ENCODE results near the gene PVALEF. TPM values are rescaled to one million over a fixed set of nuclear protein-coding genes. Genes with fewer than 3 reads are reported as not detected.

PVALEF gene
- total and polyA plus RNA-seq, 2 of the 13 experiments (the other 11 are each of a cell fraction or from before 2014, with no cell fraction given), result 0.18 TPM

DNA sequence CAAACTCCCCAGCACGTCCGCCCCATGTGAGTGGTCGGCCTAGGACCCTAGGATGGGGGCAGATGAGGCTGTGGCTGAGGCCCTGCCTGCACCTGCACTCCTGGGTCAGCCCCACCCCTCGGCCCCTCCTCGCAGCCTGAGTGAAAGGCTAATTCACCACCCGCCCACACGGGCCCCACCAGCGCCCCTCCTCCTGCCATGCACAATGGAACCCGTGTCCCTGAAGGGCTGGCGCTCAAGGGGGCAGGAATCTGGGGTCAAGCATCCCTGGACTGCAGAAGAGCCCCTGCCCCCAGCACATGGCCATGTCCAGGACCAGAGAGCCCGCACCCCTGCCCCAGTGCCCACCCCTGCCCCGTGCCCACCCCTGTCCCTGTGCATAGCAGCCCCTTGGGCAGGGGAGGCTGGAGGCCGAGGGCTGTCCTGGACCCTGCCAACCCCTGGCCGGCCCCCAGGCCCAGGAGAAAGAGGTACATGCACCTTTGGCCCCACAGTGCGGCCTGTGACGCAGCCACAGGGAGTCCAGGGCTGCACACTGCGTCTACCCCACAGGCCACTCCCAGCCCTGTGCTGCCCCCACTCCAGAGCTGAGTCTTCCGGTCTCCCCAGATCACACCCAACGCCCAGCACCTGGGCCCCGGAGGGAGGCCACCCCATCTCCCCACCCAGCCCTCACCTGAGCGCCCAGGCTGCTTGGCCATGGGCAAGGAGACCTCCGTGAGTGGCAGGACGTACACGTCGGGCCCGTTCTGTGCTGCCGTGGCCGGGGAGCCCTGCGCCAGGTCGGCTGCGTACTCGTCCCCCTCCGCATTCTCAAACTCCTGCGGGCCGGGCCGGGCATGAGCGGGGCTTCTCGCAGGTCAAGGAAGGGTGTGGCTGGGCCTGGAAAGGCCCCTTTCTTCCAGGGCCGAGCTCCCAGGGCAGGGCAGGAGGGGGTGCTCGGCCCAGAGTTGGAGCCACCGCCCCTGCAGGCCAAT, 34.6 kb upstream of the PVALEF start (continued):
- TF ChIP-seq ZFYVE20 (CRISPR knock-in tag; IDR thresholded peaks at IDR 0.05; ENCODE audit: borderline replicate concordance, low read depth), result no peak
- peak; percentile 16 for TF ChIP-seq AGO1 (IDR thresholded peaks at IDR 0.05; ENCODE audit: low read depth, low read length, poor library complexity, severe bottlenecking)
- TF ChIP-seq, protein P1, sequence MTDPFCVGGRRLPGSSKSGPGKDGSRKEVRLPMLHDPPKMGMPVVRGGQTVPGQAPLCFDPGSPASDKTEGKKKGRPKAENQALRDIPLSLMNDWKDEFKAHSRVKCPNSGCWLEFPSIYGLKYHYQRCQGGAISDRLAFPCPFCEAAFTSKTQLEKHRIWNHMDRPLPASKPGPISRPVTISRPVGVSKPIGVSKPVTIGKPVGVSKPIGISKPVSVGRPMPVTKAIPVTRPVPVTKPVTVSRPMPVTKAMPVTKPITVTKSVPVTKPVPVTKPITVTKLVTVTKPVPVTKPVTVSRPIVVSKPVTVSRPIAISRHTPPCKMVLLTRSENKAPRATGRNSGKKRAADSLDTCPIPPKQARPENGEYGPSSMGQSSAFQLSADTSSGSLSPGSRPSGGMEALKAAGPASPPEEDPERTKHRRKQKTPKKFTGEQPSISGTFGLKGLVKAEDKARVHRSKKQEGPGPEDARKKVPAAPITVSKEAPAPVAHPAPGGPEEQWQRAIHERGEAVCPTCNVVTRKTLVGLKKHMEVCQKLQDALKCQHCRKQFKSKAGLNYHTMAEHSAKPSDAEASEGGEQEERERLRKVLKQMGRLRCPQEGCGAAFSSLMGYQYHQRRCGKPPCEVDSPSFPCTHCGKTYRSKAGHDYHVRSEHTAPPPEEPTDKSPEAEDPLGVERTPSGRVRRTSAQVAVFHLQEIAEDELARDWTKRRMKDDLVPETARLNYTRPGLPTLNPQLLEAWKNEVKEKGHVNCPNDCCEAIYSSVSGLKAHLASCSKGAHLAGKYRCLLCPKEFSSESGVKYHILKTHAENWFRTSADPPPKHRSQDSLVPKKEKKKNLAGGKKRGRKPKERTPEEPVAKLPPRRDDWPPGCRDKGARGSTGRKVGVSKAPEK (CRISPR knock-in tag; IDR thresholded peaks at IDR 0.05; ENCODE audit: borderline replicate concordance), result no peak
- TF ChIP-seq WIZ (CRISPR knock-in tag; IDR thresholded peaks at IDR 0.05), result no peak
- 0 out of 2 replicates have a peak, but pooled peaks have one; percentile 2 for TF ChIP-seq TAF1 (CRISPR knock-in tag; IDR thresholded peaks at IDR 0.05)
- TF ChIP-seq ZNF564 (CRISPR knock-in tag; IDR thresholded peaks at IDR 0.05), result 0 out of 2 replicates have a peak, but pooled peaks have one; percentile 26
- no peak for TF ChIP-seq ZNF20 (CRISPR knock-in tag; IDR thresholded peaks at IDR 0.05)
- TF ChIP-seq FIP1L1 (IDR thresholded peaks at IDR 0.05; ENCODE audit: borderline replicate concordance, insufficient read depth, low read depth, low read length), result no peak
- TF ChIP-seq ASH2L (IDR thresholded peaks at IDR 0.05; ENCODE audit: insufficient read length, low read depth, low read length), result no peak
- TF ChIP-seq CBX2 (IDR thresholded peaks at IDR 0.05; ENCODE audit: low read depth, low read length), result no peak
- TF ChIP-seq CBX2 (CRISPR knock-in tag; IDR thresholded peaks at IDR 0.05; ENCODE audit: low read depth), result no peak
- no peak for TF ChIP-seq TCF12 (IDR thresholded peaks at IDR 0.05)
- no peak for TF ChIP-seq TCF12 (CRISPR knock-in tag; IDR thresholded peaks at IDR 0.05)
- no peak; the same call in 1 of the 2 replicates for TF ChIP-seq HNF4A (CRISPR knock-in tag; IDR thresholded peaks at IDR 0.05)
- TF ChIP-seq YEATS4 (CRISPR knock-in tag; IDR thresholded peaks at IDR 0.05; ENCODE audit: borderline replicate concordance), result 0 out of 2 replicates have a peak, but pooled peaks have one; percentile 28
- TF ChIP-seq GATAD1 (CRISPR knock-in tag; IDR thresholded peaks at IDR 0.05), result no peak
- TF ChIP-seq NBN (conservative IDR thresholded peaks at IDR 0.05), result no peak
- no peak for TF ChIP-seq HIVEP1 (CRISPR knock-in tag; IDR thresholded peaks at IDR 0.05)
- no peak for TF ChIP-seq SIX4 (CRISPR knock-in tag; IDR thresholded peaks at IDR 0.05)
- TF ChIP-seq KDM5B (CRISPR knock-in tag; IDR thresholded peaks at IDR 0.05; ENCODE audit: borderline replicate concordance), result no peak; the same call in 1 of the 2 replicates
- TF ChIP-seq, protein P2, sequence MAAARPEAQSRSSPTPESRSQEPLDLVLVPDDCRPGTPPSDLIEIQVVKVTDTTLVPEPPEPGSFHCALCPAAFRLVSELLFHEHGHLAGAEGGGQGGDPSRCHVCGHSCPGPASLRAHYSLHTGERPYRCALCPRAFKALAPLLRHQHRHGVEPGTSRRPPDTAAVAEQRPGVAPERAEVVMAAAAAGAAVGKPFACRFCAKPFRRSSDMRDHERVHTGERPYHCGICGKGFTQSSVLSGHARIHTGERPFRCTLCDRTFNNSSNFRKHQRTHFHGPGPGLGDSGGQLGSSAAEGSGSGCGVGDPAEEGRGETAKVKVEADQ (CRISPR knock-in tag; IDR thresholded peaks at IDR 0.05; ENCODE audit: borderline replicate concordance), result no peak
- TF ChIP-seq CCDC6 (CRISPR knock-in tag; IDR thresholded peaks at IDR 0.05), result no peak
- TF ChIP-seq, protein P3, sequence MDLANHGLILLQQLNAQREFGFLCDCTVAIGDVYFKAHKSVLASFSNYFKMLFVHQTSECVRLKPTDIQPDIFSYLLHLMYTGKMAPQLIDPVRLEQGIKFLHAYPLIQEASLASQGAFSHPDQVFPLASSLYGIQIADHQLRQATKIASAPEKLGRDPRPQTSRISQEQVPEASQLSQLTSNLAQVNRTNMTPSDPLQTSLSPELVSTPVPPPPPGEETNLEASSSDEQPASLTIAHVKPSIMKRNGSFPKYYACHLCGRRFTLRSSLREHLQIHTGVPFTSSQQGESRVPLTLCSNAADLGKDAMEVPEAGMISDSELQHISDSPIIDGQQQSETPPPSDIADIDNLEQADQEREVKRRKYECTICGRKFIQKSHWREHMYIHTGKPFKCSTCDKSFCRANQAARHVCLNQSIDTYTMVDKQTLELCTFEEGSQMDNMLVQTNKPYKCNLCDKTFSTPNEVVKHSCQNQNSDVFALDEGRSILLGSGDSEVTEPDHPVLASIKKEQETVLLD (CRISPR knock-in tag; IDR thresholded peaks at IDR 0.05; ENCODE audit: low read depth), result no peak
- peak; percentile 41; the same call in 1 of the 2 replicates for TF ChIP-seq BRD4 (CRISPR knock-in tag; IDR thresholded peaks at IDR 0.05)
- no peak for TF ChIP-seq RBM39 (IDR thresholded peaks at IDR 0.05; ENCODE audit: low read depth, low read length, poor library complexity, severe bottlenecking)
